Smooth muscle cell (in vitro differentiated cells): Measurements from ENCODE around the gene DBR1. TPM values are rescaled to one million over a fixed set of nuclear protein-coding genes. Genes with fewer than 3 reads are reported as not detected.

ENCODE experiments used
- DNase-seq: peaks from one replicate; lab custom pipeline; 2025; ENCODE audit not compliant: unreplicated experiment; lab: John Stamatoyannopoulos, UW
- H2AFZ ChIP-seq: fragments of 200-600 bp; sonication (generic); 2 replicates; pipeline ENCODE4 v1.6.0; 2016; ENCODE audit warnings: antibody characterized with exemption, low read depth, mild to moderate bottlenecking
- H3F3A ChIP-seq: fragments of 200-600 bp; sonication (generic); 2 replicates; pipeline ENCODE4 v1.6.0; 2017; ENCODE audit warnings: antibody characterized with exemption, low read depth
- H3K27ac ChIP-seq: fragments of 200-600 bp; sonication (generic); 2 replicates; pipeline ENCODE4 v1.5.1; 2016; ENCODE audit warnings: low read depth, mild to moderate bottlenecking
- H3K27me3 ChIP-seq: fragments of 200-600 bp; sonication (generic); 2 replicates; pipeline ENCODE4 v1.6.1; 2016; ENCODE audit warnings: low read depth, mild to moderate bottlenecking
- H3K36me3 ChIP-seq: fragments of 200-600 bp; sonication (generic); 2 replicates; pipeline ENCODE4 v1.5.1; 2016; ENCODE audit warnings: low read depth
- H3K4me1 ChIP-seq: fragments of 200-600 bp; sonication (generic); 2 replicates; pipeline ENCODE4 v1.5.1; 2016; ENCODE audit warnings: low read depth
- H3K4me2 ChIP-seq: fragments of 200-600 bp; sonication (generic); 2 replicates; pipeline ENCODE4 v1.6.0; 2016; ENCODE audit warnings: mild to moderate bottlenecking
- H3K4me3 ChIP-seq: fragments of 200-600 bp; sonication (generic); 2 replicates; pipeline ENCODE4 v1.5.1; 2016; ENCODE audit warnings: mild to moderate bottlenecking
- H3K79me2 ChIP-seq: fragments of 200-600 bp; sonication (generic); 2 replicates; pipeline ENCODE4 v1.6.0; 2016; ENCODE audit warnings: low read depth, mild to moderate bottlenecking
- H3K9ac ChIP-seq: fragments of 200-600 bp; sonication (generic); 2 replicates; pipeline ENCODE4 v1.6.0; 2016; ENCODE audit warnings: low read depth
- H3K9me3 ChIP-seq: fragments of 200-600 bp; sonication (generic); replicated peaks from 2 replicates; pipeline ENCODE4 v1.5.1; 2016; ENCODE audit warnings: low read depth
- H4K20me1 ChIP-seq: fragments of 200-600 bp; sonication (generic); 2 replicates; pipeline ENCODE4 v1.6.0; 2016; ENCODE audit warnings: low read depth
- WGBS: methylation state at CpG from one replicate; pipeline ENCODE4 v1.1.7; 2016; ENCODE audit warnings: low lambda C conversion rate; 5-methylcytosine and 5-hydroxymethylcytosine counted together
- polyA plus RNA-seq: library from polyadenylated mRNA; unstranded; fragments of >200 nt; fragmentation: Nextera tagmentation; extraction: Ambion mirVana; gene quantifications from 2 replicates; pipeline ENCODE4 v1.2.1, GENCODE V29; 2016
- total RNA-seq: library from RNA; depleted of rRNA; stranded (reverse); fragments of >200 nt; gene quantifications from 2 replicates; pipeline ENCODE4 v1.2.3, GENCODE V29; 2014
- TF ChIP-seq, protein P1 (sequence below): fragments of 200-600 bp; sonication (generic); IDR thresholded peaks from 2 replicates; pipeline ENCODE4 v1.5.1; 2017; ENCODE audit warnings: borderline replicate concordance, mild to moderate bottlenecking, antibody characterized with exemption; ENCODE audit not compliant: insufficient read depth, poor library complexity, severe bottlenecking

The DBR1 gene
- total and polyA plus RNA-seq, 2 experiments from 2014 or later, result 13.8 to 15.1 TPM

DNA sequence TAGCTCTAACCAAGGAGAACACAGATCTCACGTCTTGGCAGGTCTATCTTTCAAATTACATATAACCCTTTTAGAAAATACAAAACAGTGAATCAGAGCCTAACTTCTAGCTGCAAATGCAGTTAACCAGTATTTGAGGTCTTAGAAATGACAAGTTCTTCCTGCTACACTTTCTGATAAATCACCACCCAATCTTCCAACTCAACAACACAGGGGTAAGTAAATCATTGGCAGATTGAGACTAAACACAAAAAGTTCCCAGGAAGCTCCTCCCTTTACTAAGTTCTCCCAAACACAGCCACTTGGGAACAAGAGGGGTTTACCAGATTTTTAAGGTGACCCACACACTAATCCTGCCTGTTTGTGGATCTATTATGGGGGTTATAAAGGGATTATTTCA is 42.5 kb downstream of the DBR1 start, which contains the start of gene A4GNT:
A4GNT (minus strand) TSS at position 152 of the 400 bp plus-strand sequence. CDS start 1,134 bp downstream, outside the sequence.
- H3K4me3 ChIP-seq, result no peak within 1 kb of the TSS
- no peaks in the 10 kb centered on the region for H3K36me3 ChIP-seq
- no peak within 1 kb of the TSS for H3K9ac ChIP-seq
- H3F3A ChIP-seq, result peaks cover 3% of the 10 kb centered on the region
- no peak within 1 kb of the TSS for H2AFZ ChIP-seq
- no peak for DNase-seq
- no peak within 1 kb of the TSS for H3K4me2 ChIP-seq
- no peaks in the 10 kb centered on the region for H3K4me1 ChIP-seq
- no peak within 1 kb of the TSS for H3K27ac ChIP-seq
- H3K79me2 ChIP-seq, result no peaks in the 10 kb centered on the region
- WGBS, result 94% methylated on average over 1 of the region's 1 CpG
- no peaks in the 10 kb centered on the region for H3K27me3 ChIP-seq
- TF ChIP-seq, protein P1, sequence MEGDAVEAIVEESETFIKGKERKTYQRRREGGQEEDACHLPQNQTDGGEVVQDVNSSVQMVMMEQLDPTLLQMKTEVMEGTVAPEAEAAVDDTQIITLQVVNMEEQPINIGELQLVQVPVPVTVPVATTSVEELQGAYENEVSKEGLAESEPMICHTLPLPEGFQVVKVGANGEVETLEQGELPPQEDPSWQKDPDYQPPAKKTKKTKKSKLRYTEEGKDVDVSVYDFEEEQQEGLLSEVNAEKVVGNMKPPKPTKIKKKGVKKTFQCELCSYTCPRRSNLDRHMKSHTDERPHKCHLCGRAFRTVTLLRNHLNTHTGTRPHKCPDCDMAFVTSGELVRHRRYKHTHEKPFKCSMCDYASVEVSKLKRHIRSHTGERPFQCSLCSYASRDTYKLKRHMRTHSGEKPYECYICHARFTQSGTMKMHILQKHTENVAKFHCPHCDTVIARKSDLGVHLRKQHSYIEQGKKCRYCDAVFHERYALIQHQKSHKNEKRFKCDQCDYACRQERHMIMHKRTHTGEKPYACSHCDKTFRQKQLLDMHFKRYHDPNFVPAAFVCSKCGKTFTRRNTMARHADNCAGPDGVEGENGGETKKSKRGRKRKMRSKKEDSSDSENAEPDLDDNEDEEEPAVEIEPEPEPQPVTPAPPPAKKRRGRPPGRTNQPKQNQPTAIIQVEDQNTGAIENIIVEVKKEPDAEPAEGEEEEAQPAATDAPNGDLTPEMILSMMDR, result no peak
- no peaks in the 10 kb centered on the region for H3K9me3 ChIP-seq
- no peaks in the 10 kb centered on the region for H4K20me1 ChIP-seq

DNA sequence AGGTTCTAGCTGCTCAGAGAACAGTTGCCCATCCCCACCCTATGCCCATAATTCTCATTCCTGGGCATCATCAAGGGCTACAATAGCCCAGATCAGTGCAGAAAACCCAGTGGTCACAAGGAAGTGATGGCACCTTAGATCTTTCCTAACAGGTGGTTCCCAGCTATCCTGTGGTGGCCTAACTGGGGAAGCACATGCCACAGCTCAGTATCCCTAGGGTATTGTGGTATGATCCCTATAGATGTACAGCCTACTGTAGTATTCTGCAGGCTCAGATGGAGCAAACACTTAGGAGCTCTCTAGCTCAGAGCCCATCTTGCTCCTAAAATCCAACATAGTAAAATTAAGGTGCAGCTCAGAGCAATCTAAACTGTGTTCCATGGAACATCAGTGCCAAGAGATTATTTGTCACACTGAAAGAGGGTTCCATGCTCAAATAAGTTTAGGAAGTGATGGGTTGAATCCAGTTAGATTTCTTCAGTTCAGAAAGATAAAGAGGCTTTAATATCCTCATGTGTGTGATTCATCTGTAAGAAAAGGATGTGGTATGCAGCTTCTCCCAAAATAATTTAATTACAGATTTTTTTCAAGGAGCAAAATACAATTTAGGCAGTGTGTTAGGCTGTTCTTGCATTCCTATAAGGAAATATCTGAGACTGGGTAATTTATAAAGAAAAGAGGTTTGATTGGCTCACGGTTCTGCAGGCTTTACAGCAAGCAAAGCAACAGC is 46.9 kb downstream of the DBR1 start:
- Histone ChIP-seq H3K4me2 (no peak overlapping the region), H3K9ac (no peak overlapping the region), H3K27ac (no peak overlapping the region), H2AFZ (no peak overlapping the region), H3K9me3 (no peaks in the 10 kb centered on the region), H3K36me3 (no peaks in the 10 kb centered on the region), H3K27me3 (no peaks in the 10 kb centered on the region), H3K4me1 (peaks cover 8% of the 10 kb centered on the region), H3F3A (peaks cover 16% of the 10 kb centered on the region), H4K20me1 (no peaks in the 10 kb centered on the region), H3K79me2 (no peaks in the 10 kb centered on the region), H3K4me3 (no peak overlapping the region)
- WGBS, result 96% methylated on average over 1 of the region's 1 CpG
- DNase-seq, result no peak
- TF ChIP-seq, protein P1, result no peak

DNA sequence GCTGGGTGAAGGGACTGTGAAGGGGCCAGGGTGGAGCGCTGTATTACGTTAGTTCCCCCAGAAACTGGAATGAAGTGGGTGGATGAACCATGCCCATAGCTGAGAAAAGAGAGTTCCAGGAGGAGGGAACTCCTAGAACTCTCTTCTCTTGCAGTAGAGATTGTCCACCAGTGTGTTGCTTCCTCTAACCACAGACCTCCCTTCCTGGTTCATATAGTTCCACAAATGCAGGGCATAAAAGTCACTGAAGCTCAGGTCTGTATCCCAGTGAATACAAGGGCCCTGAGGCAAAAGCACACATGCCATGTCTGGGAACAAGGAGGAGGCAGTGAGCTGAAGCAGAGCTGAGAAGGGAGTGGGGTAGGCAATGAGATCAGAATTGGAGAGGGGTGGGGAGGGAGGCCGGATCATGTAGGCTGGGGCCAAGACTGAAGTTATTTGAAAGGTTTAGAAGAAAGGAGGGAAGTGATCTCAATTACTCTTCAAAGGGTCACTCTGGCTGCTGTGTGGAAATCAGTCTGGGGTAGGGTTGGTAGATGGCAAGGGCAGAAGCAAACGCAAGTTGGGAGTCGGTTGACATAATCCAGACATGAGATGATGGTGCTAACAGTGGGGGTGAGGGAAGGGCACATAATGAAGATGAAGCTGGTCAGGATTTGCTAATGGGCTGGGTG is 49.0 kb downstream of the DBR1 start:
- 10% methylated on average over 5 of the region's 5 CpGs for WGBS
- Histone ChIP-seq H3K27me3 (no peaks in the 10 kb centered on the region), H3K27ac (peak overlapping the region; percentile 96), H3K4me2 (peak overlapping the region; percentile 81), H3K79me2 (no peaks in the 10 kb centered on the region), H2AFZ (peak overlapping the region; percentile 70), H3F3A (peaks cover 16% of the 10 kb centered on the region), H3K36me3 (no peaks in the 10 kb centered on the region), H3K4me3 (no peak overlapping the region), H3K4me1 (peaks cover 8% of the 10 kb centered on the region), H4K20me1 (no peaks in the 10 kb centered on the region), H3K9me3 (no peaks in the 10 kb centered on the region), H3K9ac (peak overlapping the region; percentile 80)
- TF ChIP-seq, protein P1, result no peak
- no peak for DNase-seq
